Testis (tissue), 2 donors: ENCODE results near the gene SVBP.

Experiments used
- CTCF ChIP-seq, 3 experiments: fragments of 450-650 bp in 2 of 3; fragments of 200-600 bp in 1 of 3; sonication (generic) in 1 of 3; IDR thresholded peaks; one replicate each; pipeline ENCODE4 v1.5.1; 2016 to 2019; ENCODE audit warnings: antibody characterized with exemption in 3 of 3, mild to moderate bottlenecking in 2 of 3, moderate library complexity in 1 of 3
- POLR2A ChIP-seq: fragments of 450-650 bp; IDR thresholded peaks from one replicate; pipeline ENCODE4 v1.6.1; 2017; ENCODE audit warnings: antibody characterized with exemption, mild to moderate bottlenecking, moderate library complexity

GRCh38 chr1:42816585-42817439 lies at the start of gene SVBP, which contains the start of gene ERMAP:
- TF ChIP-seq POLR2A = no peak
- TF ChIP-seq CTCF (IDR thresholded peaks at IDR 0.05) = no peak
